ENCODE data around the gene SPESP1.

Gene SPESP1

DNA sequence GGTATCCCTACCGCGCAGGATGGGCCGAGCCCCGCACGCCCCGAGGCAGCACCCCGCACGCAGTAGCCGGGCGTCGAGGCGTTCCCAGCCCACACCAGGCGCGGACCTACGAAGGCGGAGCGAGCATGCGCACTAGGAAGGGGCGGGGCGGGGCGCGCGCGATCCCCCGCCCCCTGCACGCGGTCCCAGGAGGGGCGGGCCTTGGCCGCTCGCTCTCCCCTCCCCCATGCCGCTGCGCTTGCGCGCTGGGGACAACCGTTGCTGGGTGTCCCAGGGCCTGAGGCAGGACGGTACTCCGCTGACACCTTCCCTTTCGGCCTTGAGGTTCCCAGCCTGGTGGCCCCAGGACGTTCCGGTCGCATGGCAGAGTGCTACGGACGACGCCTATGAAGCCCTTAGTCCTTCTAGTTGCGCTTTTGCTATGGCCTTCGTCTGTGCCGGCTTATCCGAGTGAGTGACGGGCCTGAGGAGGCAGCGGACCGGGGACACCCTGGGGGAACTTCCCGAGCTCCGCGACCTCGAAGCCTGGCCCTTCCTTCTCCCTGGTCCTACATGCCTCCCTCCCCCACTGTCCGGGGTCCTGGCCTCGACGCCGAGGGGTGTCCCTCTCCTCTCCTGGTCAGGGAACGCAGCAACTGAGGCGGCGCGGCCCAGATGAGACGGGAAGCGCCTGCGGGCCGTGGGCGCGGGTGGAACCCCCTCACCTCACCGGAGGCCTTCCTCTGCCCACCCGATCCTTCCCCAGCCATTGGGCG is at the start of gene SPESP1:
TSS of gene SPESP1 (plus strand) at position 258 of the 755 bp plus-strand sequence. CDS start at position 387, 129 bp downstream.
- no peak for DNase-seq (ENCODE audit: insufficient read length, low spot score)
- no peak for FAIRE-seq

GRCh38 chr15:68885070-68885469 is 45.3 kb upstream of the SPESP1 start:
- DNase-seq (ENCODE audit: insufficient read length, low spot score): peak; percentile 70
- no peak for FAIRE-seq

GRCh38 chr15:68887120-68887519 is 43.2 kb upstream of the SPESP1 start:
- FAIRE-seq (no peak), DNase-seq (ENCODE audit: insufficient read length, low spot score) (no peak)

DNA sequence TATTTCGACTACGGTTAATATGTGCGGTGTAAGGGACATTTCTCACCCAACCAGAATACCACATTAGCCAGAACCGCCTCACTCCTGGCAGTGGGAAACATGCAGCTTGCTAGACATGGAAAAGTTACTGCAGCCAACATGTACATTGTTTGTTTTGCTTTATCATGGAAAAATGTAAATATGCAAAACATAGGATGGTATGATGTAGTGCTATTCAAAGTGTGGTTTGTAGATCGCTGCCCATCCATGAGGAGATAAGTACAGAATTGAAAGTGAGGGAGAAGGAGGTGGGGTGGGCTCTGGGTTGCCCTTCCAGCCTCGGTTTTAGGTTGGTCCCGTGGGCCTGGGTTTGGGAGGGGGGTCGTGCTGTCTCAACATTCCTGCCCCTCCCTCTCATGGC is 42.5 kb upstream of the SPESP1 start:
- FAIRE-seq: peak; percentile 20
- DNase-seq (ENCODE audit: insufficient read length, low spot score): no peak

DNA sequence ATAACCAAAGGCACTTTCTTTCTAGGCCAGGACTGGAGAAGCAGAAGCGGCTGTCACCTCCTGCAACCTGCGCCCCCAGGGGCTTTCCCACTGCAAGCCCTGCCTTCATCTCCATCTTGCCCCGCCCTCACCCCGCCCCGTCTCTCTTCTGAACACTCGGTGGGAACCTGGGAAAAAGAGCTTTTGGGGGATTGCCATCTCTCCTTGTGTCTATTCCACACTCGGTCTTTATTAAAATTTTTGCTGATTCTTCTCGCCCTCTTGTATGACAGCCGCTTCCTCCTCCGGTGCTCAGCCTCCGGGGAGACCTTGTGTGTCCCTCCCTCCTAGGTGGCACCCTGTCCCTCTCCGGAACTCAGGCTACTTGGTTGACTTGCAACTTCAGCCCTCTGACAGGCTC is 41.9 kb upstream of the SPESP1 start:
- FAIRE-seq (no peak), DNase-seq (ENCODE audit: insufficient read length, low spot score) (no peak)

DNA sequence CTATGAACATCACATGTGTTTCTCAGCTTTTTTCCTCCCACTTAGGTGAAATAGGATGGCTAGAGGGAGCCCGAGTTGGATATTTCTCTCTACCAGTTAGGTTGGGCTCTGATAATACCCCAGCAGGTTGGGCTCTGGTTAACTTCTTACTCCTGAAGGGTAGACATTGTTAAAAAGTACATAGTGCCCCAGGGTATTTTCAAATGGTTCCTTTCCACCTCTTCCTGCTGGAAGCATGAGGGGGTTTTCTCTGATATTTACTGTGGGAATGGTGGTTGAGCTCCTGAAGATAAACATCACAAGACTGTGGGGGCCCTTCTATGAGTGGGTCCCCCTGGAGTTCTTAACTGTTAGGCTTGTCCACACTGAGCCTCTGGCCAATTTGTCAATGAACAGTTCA is 36.1 kb upstream of the SPESP1 start:
- no peak for FAIRE-seq
- no peak for DNase-seq (ENCODE audit: insufficient read length, low spot score)

DNA sequence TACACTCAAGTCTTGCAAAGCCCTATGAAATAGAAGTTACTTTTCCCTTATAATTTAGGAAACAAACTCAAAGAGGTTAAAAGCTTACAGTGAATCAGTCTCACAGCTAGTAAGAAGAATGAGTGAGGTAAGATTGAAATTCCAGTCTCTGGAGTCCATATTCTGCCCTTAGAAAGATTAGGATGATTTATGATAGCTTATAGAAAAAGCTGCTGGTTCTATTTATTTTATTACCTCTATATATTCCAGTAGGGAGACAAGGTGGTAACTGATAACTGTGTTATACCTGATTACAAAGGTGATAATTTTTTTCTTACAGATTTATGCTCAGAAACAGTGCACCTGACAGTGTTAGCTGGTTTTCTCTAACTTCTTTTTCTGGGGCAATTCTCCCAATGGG is 34.1 kb upstream of the SPESP1 start:
- FAIRE-seq (no peak), DNase-seq (ENCODE audit: insufficient read length, low spot score) (no peak)

DNA sequence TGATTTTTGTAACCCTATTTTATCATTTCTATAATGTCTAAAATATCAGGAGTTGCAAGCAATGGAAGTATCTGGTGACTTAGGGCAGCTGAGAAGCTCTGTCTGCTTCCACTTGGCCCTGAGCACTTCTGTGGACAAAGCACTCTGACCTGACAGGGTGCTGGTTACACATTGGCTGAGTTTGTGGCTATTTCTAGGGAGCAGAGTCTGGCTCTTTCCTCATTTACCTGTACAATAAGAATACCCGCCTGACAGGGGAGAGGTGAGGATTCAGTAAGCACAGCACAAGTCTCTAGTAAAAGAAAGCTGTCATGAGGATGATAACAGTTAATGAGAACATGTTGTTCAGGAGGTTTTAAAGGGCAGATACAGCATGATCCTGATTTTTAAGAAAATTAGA is 33.3 kb upstream of the SPESP1 start:
- FAIRE-seq (no peak), DNase-seq (ENCODE audit: insufficient read length, low spot score) (no peak)

GRCh38 chr15:68900027-68900426 is 30.3 kb upstream of the SPESP1 start:
- DNase-seq (ENCODE audit: insufficient read length, low spot score): no peak
- peak; percentile 20 for FAIRE-seq

DNA sequence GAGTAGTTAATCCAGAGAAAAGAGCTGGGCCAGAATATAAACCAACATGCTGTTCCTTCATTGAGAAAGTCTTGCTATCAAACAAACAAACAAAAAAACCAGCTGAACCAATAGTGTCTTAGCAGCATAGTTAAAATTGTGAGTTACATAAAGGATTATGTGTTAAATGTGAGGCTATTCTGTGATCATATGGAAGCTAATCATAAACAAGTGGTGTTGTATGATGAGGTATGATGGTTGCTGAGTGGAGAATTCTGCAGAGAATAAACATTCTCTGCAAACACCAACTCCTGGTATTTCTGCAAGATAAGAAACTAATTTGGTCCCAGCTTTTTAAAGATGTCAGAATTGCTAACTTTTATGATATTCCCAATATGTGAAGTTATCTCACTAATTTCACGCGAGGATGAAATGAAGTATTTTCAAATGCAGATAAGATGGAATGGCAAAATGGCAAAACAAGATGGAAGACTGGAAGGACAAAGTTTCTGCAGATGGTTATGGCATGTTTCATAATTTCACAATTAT is 22.9 kb upstream of the SPESP1 start:
- no peak for FAIRE-seq

GRCh38 chr15:68909601-68910100 is 20.7 kb upstream of the SPESP1 start:
- DNase-seq (ENCODE audit: insufficient read length, low spot score): no peak
- no peak for FAIRE-seq

More for the DNA sequence above, 22.9 kb upstream of the SPESP1 start:
- no peak for DNase-seq (ENCODE audit: insufficient read length, low spot score)

- no peak for FAIRE-seq
Measured at GRCh38 chr15:68910341-68910740, 20.0 kb upstream of the SPESP1 start.

GRCh38 chr15:68910816-68911215 is 19.5 kb upstream of the SPESP1 start:
- no peak for FAIRE-seq
- DNase-seq (ENCODE audit: insufficient read length, low spot score): no peak

More at GRCh38 chr15:68910341-68910740, 20.0 kb upstream of the SPESP1 start:
- no peak for DNase-seq (ENCODE audit: insufficient read length, low spot score)

DNA sequence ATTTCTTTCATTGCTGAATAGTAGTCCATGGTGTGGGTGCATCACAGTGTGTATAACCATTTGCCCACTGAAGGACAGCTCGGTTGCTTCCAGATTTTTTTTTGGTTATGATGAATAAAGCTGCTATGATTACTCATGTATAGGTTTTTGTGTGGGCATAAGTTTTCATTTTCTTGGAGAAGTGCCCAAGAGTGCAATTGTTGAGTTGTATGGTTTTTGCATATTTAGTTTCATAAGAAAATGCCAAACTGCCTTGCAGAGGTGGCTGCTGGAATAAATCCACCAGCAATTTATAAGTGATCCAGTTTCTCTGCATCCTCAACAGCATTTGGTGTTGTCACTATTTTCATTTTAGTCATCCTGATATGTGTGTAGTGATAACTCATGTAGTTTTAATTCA is 8.4 kb upstream of the SPESP1 start:
- no peak for FAIRE-seq
- no peak for DNase-seq (ENCODE audit: insufficient read length, low spot score)

- DNase-seq (ENCODE audit: insufficient read length, low spot score) (peak; percentile 90), FAIRE-seq (peak; percentile 91)
Measured at GRCh38 chr15:68924866-68925560, 5.3 kb upstream of the SPESP1 start.

GRCh38 chr15:68933001-68933400 is 2.7 kb downstream of the SPESP1 start:
- FAIRE-seq: no peak
- DNase-seq (ENCODE audit: insufficient read length, low spot score): no peak

- FAIRE-seq: no peak
Measured at GRCh38 chr15:68934341-68934740, 4.0 kb downstream of the SPESP1 start.

DNA sequence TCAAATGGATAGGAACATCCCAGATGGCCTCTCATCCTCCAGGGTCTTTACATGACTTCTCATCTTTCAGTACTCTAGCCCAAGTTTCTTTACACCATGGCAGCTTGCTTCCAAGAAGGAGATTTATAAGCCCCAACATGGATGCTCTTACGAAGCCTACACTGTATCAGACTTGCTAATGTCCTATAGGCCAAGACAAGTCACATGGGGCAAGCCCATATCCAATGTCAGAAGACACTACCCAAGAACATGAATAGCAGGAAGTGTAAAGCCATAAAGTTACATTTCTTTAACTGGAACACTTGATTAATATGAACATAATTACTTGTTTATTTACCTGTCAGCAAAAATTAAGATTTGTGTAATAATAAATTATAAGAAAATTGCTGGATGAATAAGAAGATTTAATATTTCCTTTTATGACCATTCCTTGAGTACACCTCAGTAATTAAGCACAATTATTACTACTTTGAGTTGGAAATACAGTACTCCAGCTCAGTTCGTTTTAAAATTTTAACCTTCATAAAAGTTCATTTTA is 5.1 kb downstream of the SPESP1 start:
- FAIRE-seq: no peak
- DNase-seq (ENCODE audit: insufficient read length, low spot score): no peak

More at GRCh38 chr15:68934341-68934740, 4.0 kb downstream of the SPESP1 start:
- no peak for DNase-seq (ENCODE audit: insufficient read length, low spot score)

GRCh38 chr15:68939501-68939900 is 9.2 kb downstream of the SPESP1 start:
- no peak for FAIRE-seq
- no peak for DNase-seq (ENCODE audit: insufficient read length, low spot score)

- DNase-seq (ENCODE audit: insufficient read length, low spot score) (no peak), FAIRE-seq (no peak)
Measured at GRCh38 chr15:68951813-68952212, 21.5 kb downstream of the SPESP1 start.

GRCh38 chr15:68957696-68958095 is 27.4 kb downstream of the SPESP1 start:
- FAIRE-seq: no peak

More at GRCh38 chr15:68957696-68958095, 27.4 kb downstream of the SPESP1 start:
- DNase-seq (ENCODE audit: insufficient read length, low spot score): no peak
